H1 (cell line): Measurements from ENCODE around the gene C1GALT1. TPM values are rescaled to one million over a fixed set of nuclear protein-coding genes. Genes with fewer than 3 reads are reported as not detected.

ENCODE experiments used
- CTCF ChIA-PET: fragments of 300-600 bp; sonication (Branson Sonifier 250); formaldehyde crosslinking; loops from one replicate; lab custom pipeline; 2021; ENCODE audit not compliant: partially characterized antibody; lab: Charles Lee
- POLR2A ChIA-PET: fragments of 300-600 bp; sonication (Branson Sonifier 250); formaldehyde crosslinking; loops from one replicate; lab custom pipeline; 2021; ENCODE audit warnings: inconsistent platforms; ENCODE audit not compliant: partially characterized antibody; lab: Charles Lee
- DNase-seq, 2 experiments: peaks; one replicate each; pipeline versions ENCODE4 v3.0.0 to v3.0.0-alpha.2; 2010 to 2022; ENCODE audit warnings: low spot score in 2 of 2, low read depth in 1 of 2, mixed read lengths in 1 of 2
- FAIRE-seq: peaks from 2 replicates; lab custom pipeline; 2011; peaks lifted over from hg19 to GRCh38; lab: Jason Lieb, UNC
- H2AFZ ChIP-seq: 2 replicates; pipeline ENCODE4 v1.8.1; 2012; ENCODE audit warnings: low read length, inconsistent platforms
- H2AK5ac ChIP-seq: 2 replicates; pipeline ENCODE4 v1.6.1; 2013; ENCODE audit warnings: low read depth, low read length
- H2BK120ac ChIP-seq: replicated peaks from 2 replicates; pipeline ENCODE3; 2013; ENCODE audit warnings: low read depth, low read length, inconsistent platforms
- H2BK12ac ChIP-seq: 2 replicates; pipeline ENCODE4 v1.6.1; 2013; ENCODE audit warnings: low read depth, low read length
- H2BK15ac ChIP-seq: 2 replicates; pipeline ENCODE4 v1.6.1; 2013; ENCODE audit warnings: low read length
- H2BK20ac ChIP-seq: 2 replicates; pipeline ENCODE4 v1.6.1; 2013; ENCODE audit warnings: low read length
- H2BK5ac ChIP-seq: 2 replicates; pipeline ENCODE4 v1.6.1; 2013; ENCODE audit warnings: low read depth, low read length
- H3K14ac ChIP-seq: 2 replicates; pipeline ENCODE4 v1.6.1; 2013; ENCODE audit warnings: inconsistent platforms; ENCODE audit not compliant: insufficient read length
- H3K18ac ChIP-seq: 2 replicates; pipeline ENCODE4 v1.6.1; 2013; ENCODE audit warnings: low read length; ENCODE audit errors: extremely low read depth
- H3K23ac ChIP-seq: 2 replicates; pipeline ENCODE4 v1.6.1; 2013; ENCODE audit warnings: inconsistent platforms; ENCODE audit not compliant: insufficient read length
- H3K23me2 ChIP-seq: 2 replicates; pipeline ENCODE4 v1.6.1; 2013; ENCODE audit warnings: low read depth, low read length
- H3K27ac ChIP-seq: 2 replicates; pipeline ENCODE4 v1.6.1; 2011; ENCODE audit warnings: low read depth, low read length, inconsistent platforms
- H3K27me3 ChIP-seq, 4 experiments: replicated peaks in 1 of 4; 1 replicate in 1 of 4; 2 replicates in 3 of 4; pipeline versions ENCODE4 v1.6.1 to v1.8.1; 2011 to 2013; ENCODE audit warnings: low read length in 3 of 4, mild to moderate bottlenecking in 3 of 4, inconsistent platforms in 2 of 4, mixed read lengths in 2 of 4, moderate library complexity in 1 of 4; ENCODE audit not compliant: control insufficient read depth in 3 of 4, insufficient read depth in 3 of 4; ENCODE audit errors: extremely low read depth in 1 of 4
- H3K36me3 ChIP-seq, 4 experiments: 2 replicates each; pipeline versions ENCODE4 v1.6.1 to v1.8.1; 2011 to 2013; ENCODE audit warnings: mild to moderate bottlenecking in 4 of 4, low read length in 3 of 4, moderate library complexity in 2 of 4, control low read depth in 1 of 4, inconsistent platforms in 1 of 4; ENCODE audit not compliant: insufficient read depth in 4 of 4, control insufficient read depth in 2 of 4
- H3K4ac ChIP-seq: replicated peaks from 2 replicates; pipeline ENCODE3; 2013; ENCODE audit warnings: low read length, low read depth, mixed read lengths, inconsistent platforms; ENCODE audit not compliant: insufficient read length
- H3K4me1 ChIP-seq, 4 experiments: replicated peaks in 1 of 4; 1 replicate in 1 of 4; 2 replicates in 3 of 4; pipeline versions ENCODE4 v1.6.1 to v1.8.1; 2011 to 2013; ENCODE audit warnings: low read length in 3 of 4, inconsistent platforms in 2 of 4, mixed read lengths in 1 of 4; ENCODE audit not compliant: insufficient read depth in 4 of 4, control insufficient read depth in 3 of 4
- H3K4me2 ChIP-seq, 2 experiments: 2 replicates each; pipeline versions ENCODE4 v1.6.1 to v1.8.1; 2011 to 2013; ENCODE audit warnings: low read depth in 2 of 2, low read length in 2 of 2, control low read depth in 1 of 2, inconsistent platforms in 1 of 2, mild to moderate bottlenecking in 1 of 2; ENCODE audit not compliant: insufficient read depth in 1 of 2
- H3K4me3 ChIP-seq, 4 experiments: fragments of 200-600, 300-600 bp in 1 of 4; sonication (generic), shearing (Covaris generic), sonication (Bioruptor Twin) in 1 of 4; 2 replicates each; pipeline versions ENCODE4 v1.5.1 to v1.8.1; 2011 to 2016; ENCODE audit warnings: low read length in 4 of 4, low read depth in 3 of 4, control low read depth in 2 of 4, inconsistent platforms in 2 of 4, mild to moderate bottlenecking in 2 of 4, mixed read lengths in 1 of 4, moderate library complexity in 1 of 4; ENCODE audit not compliant: insufficient read depth in 2 of 4; ENCODE audit errors: extremely low read depth in 1 of 4
- H3K56ac ChIP-seq: replicated peaks from 2 replicates; pipeline ENCODE3; 2013; ENCODE audit warnings: low read depth, mild to moderate bottlenecking, mixed read lengths, low read length, inconsistent platforms; ENCODE audit not compliant: insufficient read length
- H3K79me1 ChIP-seq: 2 replicates; pipeline ENCODE4 v1.6.1; 2013; ENCODE audit warnings: low read depth, low read length, control low read depth
- H3K79me2 ChIP-seq, 2 experiments: 2 replicates each; pipeline versions ENCODE4 v1.6.1 to v1.8.1; 2012 to 2013; ENCODE audit warnings: low read length in 2 of 2, mild to moderate bottlenecking in 2 of 2, inconsistent platforms in 1 of 2; ENCODE audit not compliant: insufficient read depth in 2 of 2, control insufficient read depth in 1 of 2
- H3K9ac ChIP-seq, 4 experiments: replicated peaks in 1 of 4; 1 replicate in 1 of 4; 2 replicates in 3 of 4; pipeline versions ENCODE4 v1.6.1 to v1.8.1; 2011 to 2013; ENCODE audit warnings: low read depth in 3 of 4, low read length in 3 of 4, control low read depth in 2 of 4, mild to moderate bottlenecking in 2 of 4, moderate library complexity in 2 of 4, inconsistent platforms in 1 of 4; ENCODE audit errors: extremely low read depth in 1 of 4
- H3K9me3 ChIP-seq, 2 experiments: 2 replicates each; pipeline versions ENCODE4 v1.6.1 to v1.8.1; 2012 to 2013; ENCODE audit warnings: mild to moderate bottlenecking in 2 of 2, moderate library complexity in 2 of 2, control low read depth in 1 of 2, inconsistent platforms in 1 of 2, low read depth in 1 of 2, low read length in 1 of 2, mixed read lengths in 1 of 2; ENCODE audit not compliant: insufficient read depth in 2 of 2
- H4K20me1 ChIP-seq, 2 experiments: replicated peaks in 1 of 2; 2 replicates each; pipeline versions ENCODE3 to v1.8.1; 2011 to 2013; ENCODE audit warnings: inconsistent platforms in 2 of 2, low read length in 2 of 2, mild to moderate bottlenecking in 1 of 2; ENCODE audit not compliant: insufficient read depth in 2 of 2, control insufficient read depth in 1 of 2
- H4K5ac ChIP-seq: 2 replicates; pipeline ENCODE4 v1.6.1; 2013; ENCODE audit warnings: low read length, low read depth, mixed read lengths, inconsistent platforms; ENCODE audit not compliant: insufficient read length
- H4K8ac ChIP-seq: 2 replicates; pipeline ENCODE4 v1.8.0; 2013; ENCODE audit warnings: mild to moderate bottlenecking, moderate library complexity, low read length, inconsistent platforms; ENCODE audit not compliant: insufficient read depth; ENCODE audit errors: extremely low read depth
- H4K91ac ChIP-seq: replicated peaks from 2 replicates; pipeline ENCODE3; 2013; ENCODE audit warnings: low read length, mixed read lengths, inconsistent platforms; ENCODE audit not compliant: insufficient read length
- MAFK ChIP-seq: IDR thresholded peaks from 2 replicates; pipeline ENCODE4 v1.6.1; 2012; ENCODE audit warnings: low read depth, mild to moderate bottlenecking, improper control_type of control experiment, low read length
- TEAD4 ChIP-seq: IDR thresholded peaks from 2 replicates; pipeline ENCODE4 v1.6.1; 2012; ENCODE audit warnings: low read depth, low read length, inconsistent platforms, mixed read lengths
- WGBS, 2 experiments: shearing (Covaris generic) in 1 of 2; methylation state at CpG; one replicate each; pipeline versions ENCODE4 v1.1.6 to v1.1.7; 2013 to 2015; ENCODE audit warnings: low lambda C conversion rate in 2 of 2, mixed read lengths in 2 of 2, inconsistent platforms in 1 of 2, low coverage in 1 of 2, missing lambda C conversion rate in 1 of 2; ENCODE audit not compliant: insufficient replicate concordance in 2 of 2, insufficient coverage in 1 of 2, insufficient read length in 1 of 2; ENCODE audit errors: extremely low coverage in 1 of 2, missing lambda C conversion rate in 1 of 2; 5-methylcytosine and 5-hydroxymethylcytosine counted together
- polyA plus RNA-seq, 7 experiments: library from polyadenylated mRNA; depleted of rRNA in 3 of 7; stranded (reverse) in 5 of 7; unstranded in 2 of 7; fragments of >200 nt in 5 of 7; fragments of 200-250 nt in 2 of 7; gene quantifications; 1 replicate in 5 of 7; 2 replicates in 1 of 7; 4 replicates in 1 of 7; pipeline versions ENCODE4 v1.2.1 to v1.2.3, GENCODE V29; 2011 to 2013; ENCODE audit warnings: missing spikeins in 2 of 7, mixed read lengths in 2 of 7
- total RNA-seq: library from RNA; stranded (reverse); fragmentation: NEBNext Ultra II Directional; extraction: Animal tissue kit (Norgen Biotek cat#: 25700); gene quantifications from 2 replicates; pipeline ENCODE4 v1.2.1, GENCODE V29; 2021

The C1GALT1 gene
- total and polyA plus RNA-seq, 2 of the 8 experiments (the other 6 are each of a cell fraction or from before 2014, with no cell fraction given) = 18.7 to 94.2 TPM

- Histone ChIP-seq H3K27me3 (no peaks in the 10 kb centered on the region), H3K27ac (no peak overlapping the region), H4K8ac (no peak overlapping the region; the same call in 1 of the 2 replicates), H3K4me2 (no peak overlapping the region), H3K9ac (no peak overlapping the region), H3K23ac (no peak overlapping the region), H4K91ac (no peak overlapping the region), H2BK12ac (no peak overlapping the region), H2BK20ac (no peak overlapping the region), H3K4me3 (no peak overlapping the region), H2AK5ac (no peak overlapping the region), H3K4me1 (no peaks in the 10 kb centered on the region), H3K4ac (no peak overlapping the region), H3K9me3 (no peaks in the 10 kb centered on the region), H4K20me1 (no peaks in the 10 kb centered on the region), H2BK120ac (no peak overlapping the region), H2BK15ac (no peak overlapping the region), H4K5ac (no peak overlapping the region), H2BK5ac (no peak overlapping the region), H2AFZ (no peak overlapping the region), H3K56ac (no peak overlapping the region), H3K36me3 (no peaks in the 10 kb centered on the region), H3K14ac (no peak overlapping the region), H3K79me2 (no peaks in the 10 kb centered on the region), H3K23me2 (no peaks in the 10 kb centered on the region), H3K18ac (no peak overlapping the region), H3K79me1 (no peaks in the 10 kb centered on the region)
- DNase-seq (no peak), FAIRE-seq (no peak)
- CTCF ChIA-PET = interaction anchor here (0.6 kb wide), 1 partner anchor 12 kb away, joined by 3 read pairs; no protein-coding TSS in a partner anchor
- POLR2A ChIA-PET = interaction anchor here (0.7 kb wide), 1 partner anchor 665 kb away, joined by 3 read pairs; no protein-coding TSS in a partner anchor
- 93% methylated on average over 10 of the region's 10 CpGs; no CpG with 5 or more reads in 1 of the 2 experiments for WGBS, 2 experiments
- TF ChIP-seq MAFK = no peak
- peak; percentile 72 for TF ChIP-seq TEAD4
Observed at GRCh38 chr7:7271094-7271874, 88.9 kb downstream of the C1GALT1 start.
